ENCODE measurements around the gene RABGGTA. TPM values are rescaled to one million over a fixed set of nuclear protein-coding genes. Genes with fewer than 3 reads are reported as not detected.

Gene RABGGTA
- total RNA-seq, 1 experiment from 2014 or later = 25.6 TPM

- H4K5ac ChIP-seq (ENCODE audit: insufficient read length, low read depth, low read length) = no peak overlapping the region
- no peak overlapping the region for H2BK12ac ChIP-seq (ENCODE audit: insufficient read length, low read depth, low read length)
- H4K91ac ChIP-seq (ENCODE audit: insufficient read length, low read depth, low read length) = no peak overlapping the region
- 0 out of 2 replicates have a peak, but pooled peaks cover 6% of the 10 kb centered on the region for H3K4me1 ChIP-seq (ENCODE audit: insufficient read depth, low read length)
- WGBS (ENCODE audit: extremely low coverage, insufficient read length, low lambda C conversion rate) = no CpG with 5 or more reads among the region's 2 CpGs
- no peaks in the 10 kb centered on the region for H3K79me2 ChIP-seq (ENCODE audit: insufficient read depth, low read length)
- no peak for DNase-seq
- TF ChIP-seq CTCF (conservative IDR thresholded peaks at IDR 0.05) = no peak
- no peak overlapping the region for H2AK5ac ChIP-seq (ENCODE audit: insufficient read length, low read length)
- Mint-ChIP-seq H3K27me3 (ENCODE audit: low read depth) (no peaks in the 10 kb centered on the region), H3K4me1 (peaks cover 10 to 17% of the 10 kb centered on the region in 2 experiments), H3K27ac (no peak overlapping the region; a peak in 1 of 7 replicates), H3K36me3 (ENCODE audit: insufficient read depth in 1 of 3, low read depth in 3 of 3) (peaks cover 35 to 68% (median 67%) of the 10 kb centered on the region in 3 experiments; a peak in 6 of 7 replicates), H3K4me3 (no peak overlapping the region), H3K9me3 (no peaks in the 10 kb centered on the region)
- H2BK120ac ChIP-seq (ENCODE audit: low read depth, low read length, poor library complexity, severe bottlenecking) = no peak overlapping the region
- H3K4ac ChIP-seq (ENCODE audit: low read depth, low read length) = no peak overlapping the region
- peaks cover 15% of the 10 kb centered on the region for H3K23me2 ChIP-seq (ENCODE audit: insufficient read length, low read depth, low read length, poor library complexity, severe bottlenecking)
- H4K20me1 ChIP-seq (ENCODE audit: control insufficient read depth, insufficient read depth, insufficient read length) = peaks cover 2% of the 10 kb centered on the region
- H2BK20ac ChIP-seq (ENCODE audit: low read depth, low read length, poor library complexity, severe bottlenecking) = no peak overlapping the region
- H3K9ac ChIP-seq (ENCODE audit: extremely low read depth, insufficient read length, low read length) = no peak overlapping the region
- H3K27me3 ChIP-seq (ENCODE audit: insufficient read depth, low read length) = no peaks in the 10 kb centered on the region
- no peaks in the 10 kb centered on the region for H3K79me1 ChIP-seq (ENCODE audit: insufficient read depth, low read depth, low read length, poor library complexity, severe bottlenecking)
- no peak overlapping the region for H2AFZ ChIP-seq (ENCODE audit: low read length)
- no peak overlapping the region for H3K27ac ChIP-seq (ENCODE audit: insufficient read length, low read depth, low read length)
- no peak overlapping the region for H3K23ac ChIP-seq (ENCODE audit: insufficient read length, low read depth, low read length)
- no peak overlapping the region for H3K18ac ChIP-seq (ENCODE audit: insufficient read length, low read depth, low read length)
- H3T11ph ChIP-seq (ENCODE audit: low read length) = no peak overlapping the region
- H2BK15ac ChIP-seq (ENCODE audit: low read depth, low read length) = no peak overlapping the region
- no peak overlapping the region for H3K56ac ChIP-seq (ENCODE audit: insufficient read length, low read depth, low read length)
- H3K14ac ChIP-seq (ENCODE audit: insufficient read depth, low read length) = no peak overlapping the region
- H3K4me2 ChIP-seq (ENCODE audit: insufficient read depth, insufficient read length, low read length) = no peak overlapping the region
- no peak overlapping the region for H4K8ac ChIP-seq (replicated peaks; ENCODE audit: insufficient read length, low read depth, low read length)
- no peaks in the 10 kb centered on the region for H3K9me3 ChIP-seq (ENCODE audit: control insufficient read depth, low read depth, low read length)
- H2BK5ac ChIP-seq (ENCODE audit: insufficient read length, low read length) = no peak overlapping the region
These were observed 33.9 kb downstream of the RABGGTA start for GRCh38 chr14:24237463-24237955.

All from H9 (cell line).